ENCODE measurements around the gene ISG20. TPM values are rescaled to one million over a fixed set of nuclear protein-coding genes. Genes with fewer than 3 reads are reported as not detected.

The ISG20 gene
- total RNA-seq, 1 donor from 2014 or later: 17.3 TPM

- H3K4me3 ChIP-seq (ENCODE audit: low read depth, low read length): no peak overlapping the region
- no peak for DNase-seq (ENCODE audit: low read depth)
- no peak for TF ChIP-seq CTCF (conservative IDR thresholded peaks at IDR 0.05; ENCODE audit: low read depth, low read length)
These were observed 11.7 kb downstream of the ISG20 start for GRCh38 chr15:88650556-88650955.

DNA sequence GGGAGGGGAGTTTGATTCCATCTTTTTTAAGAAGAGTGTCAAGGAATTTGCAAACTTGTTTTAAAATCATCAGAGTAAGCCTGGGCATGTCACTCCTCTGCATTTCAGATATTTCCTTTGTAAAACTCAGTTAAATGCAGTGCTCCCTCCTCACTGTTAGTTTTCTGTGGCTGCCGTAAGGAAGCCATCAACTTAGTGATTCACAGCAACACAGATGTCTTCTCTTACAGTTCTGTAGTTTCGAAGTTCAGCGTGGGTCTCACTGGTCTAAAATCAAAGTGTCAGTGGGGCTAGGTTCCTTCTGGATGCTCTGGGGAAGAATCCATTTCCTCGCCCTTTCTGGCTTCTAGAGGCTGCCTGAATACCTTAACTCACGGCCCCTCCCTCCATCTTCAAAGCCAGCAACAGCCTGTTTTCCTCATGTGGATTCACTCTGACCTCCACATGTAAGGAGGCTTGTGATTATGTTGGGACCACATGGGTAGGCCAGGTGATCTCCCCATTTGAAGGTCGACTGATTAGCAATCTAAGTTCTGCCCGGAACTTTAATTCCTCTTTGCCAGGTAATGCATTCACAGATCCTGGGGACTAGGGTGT, 12.4 kb downstream of the ISG20 start:
- H3K4me3 ChIP-seq (ENCODE audit: low read depth, low read length): no peak overlapping the region
- no peak for DNase-seq (ENCODE audit: low read depth)
- no peak for TF ChIP-seq CTCF (conservative IDR thresholded peaks at IDR 0.05; ENCODE audit: low read depth, low read length)

GRCh38 chr15:88651971-88652370, 13.2 kb downstream of the ISG20 start:
- TF ChIP-seq CTCF (conservative IDR thresholded peaks at IDR 0.05; ENCODE audit: low read depth, low read length): no peak
- no peak overlapping the region for H3K4me3 ChIP-seq (ENCODE audit: low read depth, low read length)
- DNase-seq (ENCODE audit: low read depth): no peak

- no peak for TF ChIP-seq CTCF (conservative IDR thresholded peaks at IDR 0.05; ENCODE audit: low read depth, low read length)
- DNase-seq (ENCODE audit: low read depth): no peak
- no peak overlapping the region for H3K4me3 ChIP-seq (ENCODE audit: low read depth, low read length)
These were observed 13.8 kb downstream of the ISG20 start for GRCh38 chr15:88652456-88653199.

GRCh38 chr15:88653200-88654064, 14.6 kb downstream of the ISG20 start:
- TF ChIP-seq CTCF (conservative IDR thresholded peaks at IDR 0.05; ENCODE audit: low read depth, low read length): no peak
- no peak for DNase-seq (ENCODE audit: low read depth)
- no peak overlapping the region for H3K4me3 ChIP-seq (ENCODE audit: low read depth, low read length)

DNA sequence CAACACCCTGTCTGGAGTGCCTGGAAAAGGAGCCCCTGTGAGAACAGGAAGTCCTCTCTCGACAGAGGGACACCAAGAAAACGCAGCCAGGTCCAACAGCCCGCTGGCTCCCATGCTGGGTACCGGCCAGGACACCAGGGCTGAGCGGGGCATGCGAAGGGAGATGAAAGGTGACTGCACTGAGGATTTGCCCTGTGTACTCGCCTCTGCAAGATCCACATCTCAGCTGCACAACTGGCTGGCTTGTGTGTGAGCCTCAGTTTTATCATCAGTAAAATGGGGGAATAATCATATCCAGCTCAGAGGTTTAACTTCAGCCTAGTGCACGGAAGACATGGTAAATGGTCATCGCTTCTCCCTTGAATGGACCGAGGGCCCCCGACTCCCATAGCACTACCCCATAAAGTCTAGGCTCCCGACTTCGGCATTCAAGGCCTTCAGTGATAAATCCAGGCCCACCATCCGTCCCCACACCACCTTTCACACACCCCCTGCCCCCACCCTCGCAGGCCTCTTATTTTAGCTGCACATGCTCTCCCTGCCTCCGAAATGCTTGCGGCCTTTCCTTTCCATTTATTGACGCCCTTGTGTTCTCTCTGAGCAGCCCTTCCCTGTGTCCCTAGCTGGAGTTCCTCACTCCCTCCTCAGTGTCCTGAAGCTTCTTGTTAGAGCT, 15.8 kb downstream of the ISG20 start:
- no peak overlapping the region for H3K4me3 ChIP-seq (ENCODE audit: low read depth, low read length)
- no peak for TF ChIP-seq CTCF (conservative IDR thresholded peaks at IDR 0.05; ENCODE audit: low read depth, low read length)
- DNase-seq (ENCODE audit: low read depth): no peak
